GM21390 (cell line): ENCODE measurements around the gene KCNK16.

Experiments
- ATAC-seq: cut with Tn5 transposase; IDR thresholded peaks from one replicate; pipeline ENCODE4 v1.9.1; 2021; ENCODE audit not compliant: unreplicated experiment

Gene KCNK16

GRCh38 chr6:39281312-39281980 is 41.1 kb downstream of the KCNK16 start:
- no peak for ATAC-seq

- no peak for ATAC-seq
These were observed 42.2 kb downstream of the KCNK16 start for GRCh38 chr6:39280247-39280731.

- no peak for ATAC-seq
These were observed 43.0 kb downstream of the KCNK16 start for GRCh38 chr6:39279539-39279938.

GRCh38 chr6:39276379-39276995 is 46.0 kb downstream of the KCNK16 start:
- no peak for ATAC-seq

GRCh38 chr6:39274903-39275302 is 47.6 kb downstream of the KCNK16 start:
- ATAC-seq: no peak

GRCh38 chr6:39274471-39274870 is 48.0 kb downstream of the KCNK16 start:
- ATAC-seq: no peak

GRCh38 chr6:39273406-39273821 is 49.1 kb downstream of the KCNK16 start:
- ATAC-seq: no peak

GRCh38 chr6:39269961-39270360 is 52.5 kb downstream of the KCNK16 start:
- ATAC-seq: no peak

- ATAC-seq: no peak
These were observed 53.8 kb downstream of the KCNK16 start for GRCh38 chr6:39268721-39269120.

GRCh38 chr6:39268171-39268570 is 54.3 kb downstream of the KCNK16 start:
- no peak for ATAC-seq

- ATAC-seq: no peak
These were observed 55.6 kb downstream of the KCNK16 start for GRCh38 chr6:39266782-39267355.

- no peak for ATAC-seq
These were observed 56.1 kb downstream of the KCNK16 start for GRCh38 chr6:39266375-39266774.
